GM23338 (cell line): Measurements from ENCODE around the gene ZNF77. TPM values are rescaled to one million over a fixed set of nuclear protein-coding genes. Genes with fewer than 3 reads are reported as not detected.
"Not testable (repeated sequence)": the region's sequence is repeated elsewhere in the genome, so short reads cannot be mapped to it uniquely, and the experiment has no call there.

Experiments used
- ATAC-seq: fragments of 200-7000 bp; cut with Tn5 transposase; 3 replicates; pipeline ENCODE4 v1.9.1; 2020
- DNase-seq: peaks from one replicate; pipeline ENCODE4 v3.0.0-alpha.2; 2015; ENCODE audit warnings: low spot score
- H2AFZ ChIP-seq: fragments of 200-600 bp; sonication (generic); 2 replicates; pipeline ENCODE4 v1.8.0; 2016; ENCODE audit warnings: antibody characterized with exemption, mild to moderate bottlenecking, moderate library complexity
- H3F3A ChIP-seq: fragments of 200-600 bp; sonication (generic); replicated peaks from 2 replicates; pipeline ENCODE4 v1.8.0; 2017; ENCODE audit warnings: antibody characterized with exemption, mixed run types, low read depth
- H3K27ac ChIP-seq: fragments of 200-600 bp; sonication (generic); 2 replicates; pipeline ENCODE4 v1.6.1; 2016; ENCODE audit warnings: low read depth
- H3K27me3 ChIP-seq: fragments of 200-600 bp; sonication (generic); 2 replicates; pipeline ENCODE4 v1.8.0; 2016; ENCODE audit warnings: mild to moderate bottlenecking, mixed run types, moderate library complexity; ENCODE audit not compliant: insufficient read depth
- H3K36me3 ChIP-seq: fragments of 200-600 bp; sonication (generic); 2 replicates; pipeline ENCODE4 v1.8.0; 2016; ENCODE audit warnings: mild to moderate bottlenecking; ENCODE audit not compliant: insufficient read depth
- H3K4me1 ChIP-seq: fragments of 200-600 bp; sonication (generic); 2 replicates; pipeline ENCODE4 v1.8.0; 2016; ENCODE audit warnings: mild to moderate bottlenecking, moderate library complexity; ENCODE audit not compliant: insufficient read depth
- H3K4me2 ChIP-seq: fragments of 200-600 bp; sonication (generic); 2 replicates; pipeline ENCODE4 v1.7.1; 2017; ENCODE audit warnings: mixed run types
- H3K4me3 ChIP-seq: fragments of 200-600 bp; sonication (generic); 2 replicates; pipeline ENCODE4 v1.6.1; 2016; ENCODE audit warnings: mixed run types
- H3K79me2 ChIP-seq: fragments of 200-600 bp; sonication (generic); replicated peaks from 2 replicates; pipeline ENCODE4 v1.8.0; 2017; ENCODE audit warnings: mild to moderate bottlenecking; ENCODE audit not compliant: insufficient read depth
- H3K9me2 ChIP-seq: fragments of 200-600 bp; sonication (generic); 2 replicates; pipeline ENCODE4 v1.8.0; 2017; ENCODE audit not compliant: insufficient read depth
- H4K20me1 ChIP-seq: fragments of 200-600 bp; sonication (generic); replicated peaks from 2 replicates; pipeline ENCODE4 v1.8.0; 2017; ENCODE audit warnings: mild to moderate bottlenecking; ENCODE audit not compliant: insufficient read depth
- H3K27ac Mint-ChIP-seq: 2 replicates; pipeline ENCODE4 v1.8.0; 2020; ENCODE audit warnings: inconsistent platforms, mild to moderate bottlenecking, moderate library complexity, mixed read lengths
- H3K27me3 Mint-ChIP-seq: 3 replicates; pipeline ENCODE4 v1.8.0; 2022; ENCODE audit warnings: low read depth, mild to moderate bottlenecking, moderate library complexity, mixed read lengths, inconsistent platforms; ENCODE audit not compliant: insufficient read depth, poor library complexity
- H3K36me3 Mint-ChIP-seq: 3 replicates; pipeline ENCODE4 v1.8.0; 2021; ENCODE audit warnings: low read depth, mild to moderate bottlenecking, inconsistent platforms, moderate library complexity, mixed read lengths
- H3K4me1 Mint-ChIP-seq: 3 replicates; pipeline ENCODE4 v1.8.0; 2020; ENCODE audit warnings: mild to moderate bottlenecking, inconsistent platforms, mixed read lengths
- H3K4me3 Mint-ChIP-seq: 3 replicates; pipeline ENCODE4 v1.8.0; 2021; ENCODE audit warnings: moderate library complexity, mild to moderate bottlenecking, inconsistent platforms, mixed read lengths
- H3K9me3 Mint-ChIP-seq: 3 replicates; pipeline ENCODE4 v1.8.0; 2020; ENCODE audit warnings: moderate library complexity, mild to moderate bottlenecking, inconsistent platforms, mixed read lengths
- ETS1 ChIP-seq: IDR thresholded peaks from 2 replicates; pipeline ENCODE4 v1.6.1; 2016; ENCODE audit warnings: antibody characterized with exemption
- EZH2phosphoT487 ChIP-seq: fragments of 200-600 bp; sonication (generic); IDR thresholded peaks from one replicate; pipeline ENCODE4 v1.8.1; 2018; ENCODE audit warnings: antibody characterized with exemption; ENCODE audit not compliant: unreplicated experiment
- POLR2AphosphoS5 ChIP-seq: IDR thresholded peaks from 2 replicates; pipeline ENCODE4 v1.6.1; 2016; ENCODE audit warnings: antibody characterized with exemption, low read depth
- STAT1 ChIP-seq: IDR thresholded peaks from one replicate; pipeline ENCODE4 v1.6.1; 2016; ENCODE audit warnings: antibody characterized with exemption; ENCODE audit not compliant: unreplicated experiment
- ZNF331 ChIP-seq: fragments of 250-450 bp; sonication (Bioruptor Pico); IDR thresholded peaks from 2 replicates; pipeline ENCODE4 v1.5.0; 2020; ENCODE audit warnings: low read depth, mild to moderate bottlenecking, moderate library complexity
- polyA plus RNA-seq: library from polyadenylated mRNA; unstranded; fragments of >200 nt; fragmentation: Nextera tagmentation; extraction: Ambion mirVana; gene quantifications from 2 replicates; pipeline ENCODE4 v1.2.1, GENCODE V29; 2016
- total RNA-seq: library from RNA; depleted of rRNA; stranded (reverse); fragments of >200 nt; shearing (Covaris generic); gene quantifications from 2 replicates; pipeline ENCODE4 v1.2.3, GENCODE V29; 2014

Gene ZNF77
- total and polyA plus RNA-seq, 2 experiments from 2014 or later: 3.3 to 4.5 TPM

- TF ChIP-seq ZNF331 (CRISPR knock-in tag) (no peak), EZH2phosphoT487 (no peak), ETS1 (no peak), STAT1 (no peak)
Measured at GRCh38 chr19:2905918-2906519, 38.8 kb downstream of the ZNF77 start (continued).

- not testable (repeated sequence) for H3K27me3 Mint-ChIP-seq, H3K4me3 Mint-ChIP-seq, H3K27ac Mint-ChIP-seq
Measured at GRCh38 chr19:2903326-2903725, 41.4 kb downstream of the ZNF77 start.

GRCh38 chr19:2902590-2903218, 42.1 kb downstream of the ZNF77 start:
- H3K27ac Mint-ChIP-seq: no peak overlapping the region
- ATAC-seq: no peak
- H3K4me3 ChIP-seq: no peak overlapping the region

More at GRCh38 chr19:2903326-2903725, 41.4 kb downstream of the ZNF77 start:
- H2AFZ ChIP-seq, ATAC-seq, H3K4me3 ChIP-seq, H3K27me3 ChIP-seq, H3K4me1 ChIP-seq, H3F3A ChIP-seq, H3K27ac ChIP-seq, H3K4me1 Mint-ChIP-seq, H3K9me2 ChIP-seq, H3K4me2 ChIP-seq, H3K36me3 ChIP-seq, DNase-seq: not testable (repeated sequence)
- Histone ChIP-seq H3K79me2 (peaks cover 70% of the 10 kb centered on the region), H4K20me1 (peaks cover 16% of the 10 kb centered on the region)
- H3K9me3 Mint-ChIP-seq: peaks cover 75% of the 10 kb centered on the region
- peaks cover 18% of the 10 kb centered on the region for H3K36me3 Mint-ChIP-seq

More at GRCh38 chr19:2902590-2903218, 42.1 kb downstream of the ZNF77 start:
- H3K4me3 Mint-ChIP-seq: no peak overlapping the region
- H3K4me1 Mint-ChIP-seq: no peaks in the 10 kb centered on the region
- no peak for DNase-seq
- Histone ChIP-seq H3F3A (no peaks in the 10 kb centered on the region), H3K36me3 (no peaks in the 10 kb centered on the region), H3K4me2 (no peak overlapping the region), H4K20me1 (peaks cover 13% of the 10 kb centered on the region), H3K27me3 (no peaks in the 10 kb centered on the region), H2AFZ (no peak overlapping the region), H3K27ac (no peak overlapping the region), H3K79me2 (peaks cover 64% of the 10 kb centered on the region), H3K9me2 (no peaks in the 10 kb centered on the region), H3K4me1 (no peaks in the 10 kb centered on the region; the same call in 1 of the 2 replicates)
- no peak for TF ChIP-seq POLR2AphosphoS5
- peaks cover 22% of the 10 kb centered on the region for H3K36me3 Mint-ChIP-seq
- H3K9me3 Mint-ChIP-seq: peaks cover 77% of the 10 kb centered on the region
- peaks cover 5% of the 10 kb centered on the region for H3K27me3 Mint-ChIP-seq
